Measurements from ENCODE around the gene HAUS6. TPM values are rescaled to one million over a fixed set of nuclear protein-coding genes. Genes with fewer than 3 reads are reported as not detected.

Gene HAUS6
- total and polyA plus RNA-seq, 2 of the 13 experiments (the other 11 are each of a cell fraction or from before 2014, with no cell fraction given): 9.8 to 31.1 TPM

- TF ChIP-seq ZNF589 (CRISPR knock-in tag; conservative IDR thresholded peaks at IDR 0.05) (peak; percentile 51; the same call in 1 of the 2 replicates), FOXC1 (CRISPR knock-in tag; IDR thresholded peaks at IDR 0.05; ENCODE audit: borderline replicate concordance) (0 out of 2 replicates have a peak, but pooled peaks have one; percentile 23), ZNF280B (CRISPR knock-in tag; IDR thresholded peaks at IDR 0.05; ENCODE audit: borderline replicate concordance) (peak; percentile 40; the same call in 1 of the 2 replicates), CC2D1A (CRISPR knock-in tag; IDR thresholded peaks at IDR 0.05) (no peak), ZNF292 (CRISPR knock-in tag; IDR thresholded peaks at IDR 0.05; ENCODE audit: borderline replicate concordance, low read depth) (no peak; the same call in 1 of the 2 replicates), FOSL2 (CRISPR knock-in tag; IDR thresholded peaks at IDR 0.05) (peak; percentile 27), CBX1 (IDR thresholded peaks at IDR 0.05; ENCODE audit: low read depth) (no peak), KLF16 (CRISPR knock-in tag; IDR thresholded peaks at IDR 0.05) (0 out of 4 replicates have a peak, but pooled peaks of 1 of the 2 experiments have one; percentile 38), NR3C1 (CRISPR knock-in tag; IDR thresholded peaks at IDR 0.05) (no peak), ISX (CRISPR knock-in tag; conservative IDR thresholded peaks at IDR 0.05) (no peak), TMF1 (CRISPR knock-in tag; IDR thresholded peaks at IDR 0.05; ENCODE audit: low read depth) (peak; percentile 48; the same call in 1 of the 2 replicates), KLF13 (CRISPR knock-in tag; IDR thresholded peaks at IDR 0.05) (no peak), ZNF441 (CRISPR knock-in tag; IDR thresholded peaks at IDR 0.05; ENCODE audit: borderline replicate concordance) (no peak), SNAPC4 (CRISPR knock-in tag; IDR thresholded peaks at IDR 0.05) (0 out of 2 replicates have a peak, but pooled peaks have one; percentile 57)
- TF ChIP-seq, protein P1, sequence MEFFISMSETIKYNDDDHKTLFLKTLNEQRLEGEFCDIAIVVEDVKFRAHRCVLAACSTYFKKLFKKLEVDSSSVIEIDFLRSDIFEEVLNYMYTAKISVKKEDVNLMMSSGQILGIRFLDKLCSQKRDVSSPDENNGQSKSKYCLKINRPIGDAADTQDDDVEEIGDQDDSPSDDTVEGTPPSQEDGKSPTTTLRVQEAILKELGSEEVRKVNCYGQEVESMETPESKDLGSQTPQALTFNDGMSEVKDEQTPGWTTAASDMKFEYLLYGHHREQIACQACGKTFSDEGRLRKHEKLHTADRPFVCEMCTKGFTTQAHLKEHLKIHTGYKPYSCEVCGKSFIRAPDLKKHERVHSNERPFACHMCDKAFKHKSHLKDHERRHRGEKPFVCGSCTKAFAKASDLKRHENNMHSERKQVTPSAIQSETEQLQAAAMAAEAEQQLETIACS (CRISPR knock-in tag; IDR thresholded peaks at IDR 0.05): no peak
- TF ChIP-seq, protein P2, sequence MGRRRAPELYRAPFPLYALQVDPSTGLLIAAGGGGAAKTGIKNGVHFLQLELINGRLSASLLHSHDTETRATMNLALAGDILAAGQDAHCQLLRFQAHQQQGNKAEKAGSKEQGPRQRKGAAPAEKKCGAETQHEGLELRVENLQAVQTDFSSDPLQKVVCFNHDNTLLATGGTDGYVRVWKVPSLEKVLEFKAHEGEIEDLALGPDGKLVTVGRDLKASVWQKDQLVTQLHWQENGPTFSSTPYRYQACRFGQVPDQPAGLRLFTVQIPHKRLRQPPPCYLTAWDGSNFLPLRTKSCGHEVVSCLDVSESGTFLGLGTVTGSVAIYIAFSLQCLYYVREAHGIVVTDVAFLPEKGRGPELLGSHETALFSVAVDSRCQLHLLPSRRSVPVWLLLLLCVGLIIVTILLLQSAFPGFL (CRISPR knock-in tag; IDR thresholded peaks at IDR 0.05): no peak
Observed at GRCh38 chr9:19102631-19103345, at the start of gene HAUS6 (continued).

All from HepG2 (cell line).